HG03280 (cell line): ENCODE data around the gene HDAC4.

Experiments used
- ATAC-seq: cut with Tn5 transposase; IDR thresholded peaks from one replicate; pipeline ENCODE4 v1.9.1; 2021; ENCODE audit warnings: mild to moderate bottlenecking, moderate library complexity; ENCODE audit not compliant: unreplicated experiment

The HDAC4 gene

GRCh38 chr2:239064253-239064652, 336.6 kb downstream of the HDAC4 start:
- no peak for ATAC-seq

DNA sequence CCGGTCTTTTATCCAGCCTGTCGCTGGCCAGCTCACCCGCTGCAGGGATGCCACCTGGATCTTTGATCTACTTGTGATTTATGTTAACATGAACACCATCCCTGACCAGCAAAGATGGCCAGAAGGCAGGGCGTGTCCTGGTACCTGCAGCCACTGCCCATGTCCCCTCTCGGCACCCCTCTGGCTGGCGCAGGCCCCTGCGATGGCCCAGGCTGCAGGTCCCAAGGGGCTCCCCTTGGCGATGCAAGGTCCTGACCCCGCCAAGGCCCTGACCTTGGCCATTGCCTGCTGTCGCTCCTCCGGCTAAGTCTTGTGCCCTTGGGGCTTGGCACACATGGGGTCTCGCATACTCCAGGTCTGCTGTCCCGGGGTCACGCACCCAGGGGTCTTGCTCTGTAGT, 338.1 kb downstream of the HDAC4 start:
- ATAC-seq: no peak

DNA sequence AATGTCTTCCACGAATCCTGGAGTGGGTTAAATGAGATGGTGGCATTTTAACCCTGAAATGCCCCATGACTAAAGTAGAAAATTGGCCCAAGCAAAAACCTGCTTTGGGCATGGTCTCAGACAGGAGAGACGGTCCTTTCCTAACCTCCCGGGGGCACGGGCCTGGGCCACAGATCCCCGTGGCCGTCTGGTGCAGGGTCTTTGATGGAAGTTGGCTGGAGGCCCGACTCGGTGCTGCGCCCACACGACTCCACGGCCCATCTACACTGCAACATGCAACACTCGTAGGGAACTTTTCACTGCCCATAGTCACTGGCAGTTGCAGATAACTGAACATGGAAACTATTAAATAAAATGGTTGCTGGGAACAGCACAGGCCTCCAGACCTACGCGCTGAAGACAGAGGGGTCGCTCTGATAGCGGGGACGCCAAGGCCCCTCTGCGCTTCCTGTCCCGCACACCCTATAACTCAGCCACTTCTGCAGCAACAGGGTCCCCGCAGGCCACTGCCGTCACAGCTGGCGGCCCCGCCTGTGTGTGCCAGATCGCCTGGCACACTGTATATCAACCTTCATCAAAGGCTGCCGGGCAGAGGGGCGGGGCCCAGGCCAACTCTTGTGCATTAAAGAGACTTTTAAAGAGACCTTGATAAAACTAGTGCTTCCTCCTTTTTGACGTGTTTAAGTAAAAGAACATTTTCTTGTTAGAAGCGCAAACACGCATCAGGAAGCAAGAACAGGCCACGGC, 338.8 kb downstream of the HDAC4 start:
- ATAC-seq: no peak

GRCh38 chr2:239061121-239061666, 339.6 kb downstream of the HDAC4 start:
- no peak for ATAC-seq

GRCh38 chr2:239060676-239061075, 340.1 kb downstream of the HDAC4 start:
- ATAC-seq: no peak

GRCh38 chr2:239059854-239060253, 341.0 kb downstream of the HDAC4 start:
- ATAC-seq: no peak

DNA sequence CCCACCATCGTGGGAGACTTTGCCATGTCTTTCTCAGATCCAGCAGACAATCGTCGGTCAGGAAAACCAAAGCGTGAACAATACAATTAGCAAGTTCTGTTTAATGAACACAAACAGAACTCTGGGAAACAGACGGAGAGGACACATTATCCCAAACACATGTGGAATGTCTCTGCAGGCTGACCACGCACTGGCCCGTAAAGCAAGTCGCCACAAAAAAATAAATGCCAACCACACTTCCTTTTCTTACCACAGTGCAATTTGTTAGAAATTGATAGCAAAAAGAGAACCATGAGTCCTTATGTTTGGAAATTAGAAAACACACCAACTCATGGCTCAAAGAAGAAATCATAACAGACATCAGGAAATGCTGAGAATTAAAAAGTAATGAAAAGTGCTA, 342.1 kb downstream of the HDAC4 start:
- ATAC-seq: no peak

DNA sequence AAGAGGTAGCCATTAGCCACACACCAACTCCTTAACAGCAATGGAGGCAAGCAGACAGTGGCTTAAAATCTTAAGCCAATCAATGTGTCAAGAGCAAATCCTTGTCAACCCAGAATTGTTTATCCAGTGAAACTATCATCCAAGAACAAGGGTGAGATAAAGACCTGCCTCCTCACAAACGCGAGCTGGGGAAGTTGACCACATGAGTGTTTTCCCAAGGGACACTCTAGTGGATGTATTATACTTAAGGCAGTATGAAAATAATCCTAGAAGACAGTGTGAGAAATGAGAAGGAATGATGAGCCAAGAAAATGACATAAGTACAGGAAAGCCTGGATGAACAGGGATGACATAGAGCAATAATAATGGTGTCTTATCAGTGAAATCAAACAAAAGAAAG, 343.3 kb downstream of the HDAC4 start:
- no peak for ATAC-seq

- ATAC-seq: no peak
These were observed 344.2 kb downstream of the HDAC4 start for GRCh38 chr2:239056611-239057010.

GRCh38 chr2:239055756-239056493, 344.9 kb downstream of the HDAC4 start:
- no peak for ATAC-seq

- ATAC-seq: no peak
These were observed 345.9 kb downstream of the HDAC4 start for GRCh38 chr2:239054921-239055320.

DNA sequence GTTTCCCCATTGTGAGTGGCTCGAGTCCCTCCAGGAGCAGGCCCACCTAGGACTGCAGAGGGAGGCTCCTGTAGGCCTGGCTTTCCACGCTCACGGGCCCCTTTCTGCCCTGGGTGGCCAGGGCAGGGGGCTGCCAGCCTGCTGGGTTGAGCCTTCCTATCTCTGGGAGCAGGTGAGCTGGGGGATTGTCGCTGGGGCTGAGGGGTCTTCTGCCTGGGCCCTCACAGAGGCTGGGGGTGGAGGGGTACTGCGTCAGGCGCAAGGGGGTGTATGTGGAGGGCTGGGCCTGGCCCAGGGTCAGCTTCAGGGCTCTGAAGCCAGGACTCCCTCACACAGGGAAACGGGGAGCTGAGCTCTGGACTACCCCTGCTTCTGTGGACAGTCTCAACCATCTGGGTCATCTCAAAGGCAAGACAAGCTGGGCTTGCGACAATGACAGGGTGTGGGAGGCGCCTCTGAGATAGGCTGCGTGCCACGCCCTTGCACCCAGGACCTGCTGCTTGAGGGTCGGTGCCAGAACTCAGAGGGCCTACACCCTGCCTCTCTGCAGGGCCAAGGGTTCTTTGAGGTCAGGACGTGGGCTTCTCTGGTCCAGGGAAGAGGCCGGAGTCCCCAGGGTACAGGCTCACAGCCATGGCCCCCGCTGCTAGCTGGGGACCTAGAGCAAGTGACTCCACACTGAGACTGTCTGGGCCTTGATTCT, 346.9 kb downstream of the HDAC4 start:
- ATAC-seq: no peak

DNA sequence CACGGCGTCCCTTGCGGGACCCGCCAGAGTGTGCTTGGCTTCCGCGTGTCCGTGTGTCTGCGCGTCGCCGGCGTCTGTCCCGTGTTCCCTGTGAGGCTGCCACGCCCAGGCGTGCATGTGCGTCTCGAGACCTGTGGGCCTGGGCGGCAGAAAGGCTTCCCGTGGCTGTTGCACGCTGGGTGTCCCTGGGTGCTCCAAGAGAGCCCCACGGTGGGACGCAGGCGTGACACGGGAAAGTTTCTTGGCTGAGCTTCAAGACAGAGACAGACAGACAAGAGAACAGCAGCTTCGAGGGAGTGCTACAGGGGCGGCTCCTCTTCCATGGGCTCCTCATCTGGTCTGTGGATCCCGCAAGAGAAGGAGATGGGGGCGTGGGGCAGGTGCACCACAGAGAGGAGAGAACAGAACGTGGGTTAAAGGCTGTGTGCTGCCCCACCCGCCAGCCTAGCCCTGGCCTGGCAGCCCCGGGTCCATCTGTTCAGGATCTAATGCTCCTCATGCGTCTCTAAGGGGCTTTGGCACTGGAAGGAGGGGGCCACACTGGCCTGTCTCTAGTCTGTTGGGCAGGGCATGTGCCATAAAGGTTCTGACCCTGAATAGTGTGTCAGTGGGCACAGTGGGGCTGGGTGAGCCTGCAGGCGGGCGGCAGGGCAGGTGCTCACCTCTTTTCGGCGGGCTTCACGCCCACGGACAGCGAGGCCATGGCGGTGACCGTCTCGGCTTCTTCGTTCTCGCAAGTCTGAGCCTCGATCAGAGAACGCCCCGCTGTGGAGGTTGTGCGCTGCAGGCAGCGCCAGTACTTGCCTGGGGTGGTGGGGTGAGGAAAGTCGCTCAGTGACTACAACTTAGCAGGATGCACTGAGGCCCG, 347.8 kb downstream of the HDAC4 start:
- no peak for ATAC-seq

- ATAC-seq: no peak
These were observed 348.9 kb downstream of the HDAC4 start for GRCh38 chr2:239051891-239052445.

DNA sequence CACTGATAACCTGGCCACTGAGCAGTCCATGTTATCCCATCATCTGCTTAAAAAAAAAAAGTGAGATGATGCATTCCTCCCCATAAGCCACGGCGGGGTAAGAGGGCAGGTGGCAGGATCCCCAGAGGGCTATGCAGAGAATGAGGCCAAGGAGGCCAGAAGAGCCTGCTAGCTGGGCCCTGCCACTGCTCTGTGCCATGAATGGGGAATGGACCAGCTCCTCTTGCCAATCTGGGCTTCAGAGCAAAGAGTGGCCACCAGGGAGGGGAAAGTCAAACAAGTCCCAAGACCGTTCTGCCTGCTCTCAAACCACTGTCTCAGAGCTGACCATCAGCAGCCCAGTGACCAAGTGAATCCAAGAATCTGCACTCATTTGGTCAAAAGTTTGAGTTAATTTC, 350.6 kb downstream of the HDAC4 start:
- ATAC-seq: no peak

DNA sequence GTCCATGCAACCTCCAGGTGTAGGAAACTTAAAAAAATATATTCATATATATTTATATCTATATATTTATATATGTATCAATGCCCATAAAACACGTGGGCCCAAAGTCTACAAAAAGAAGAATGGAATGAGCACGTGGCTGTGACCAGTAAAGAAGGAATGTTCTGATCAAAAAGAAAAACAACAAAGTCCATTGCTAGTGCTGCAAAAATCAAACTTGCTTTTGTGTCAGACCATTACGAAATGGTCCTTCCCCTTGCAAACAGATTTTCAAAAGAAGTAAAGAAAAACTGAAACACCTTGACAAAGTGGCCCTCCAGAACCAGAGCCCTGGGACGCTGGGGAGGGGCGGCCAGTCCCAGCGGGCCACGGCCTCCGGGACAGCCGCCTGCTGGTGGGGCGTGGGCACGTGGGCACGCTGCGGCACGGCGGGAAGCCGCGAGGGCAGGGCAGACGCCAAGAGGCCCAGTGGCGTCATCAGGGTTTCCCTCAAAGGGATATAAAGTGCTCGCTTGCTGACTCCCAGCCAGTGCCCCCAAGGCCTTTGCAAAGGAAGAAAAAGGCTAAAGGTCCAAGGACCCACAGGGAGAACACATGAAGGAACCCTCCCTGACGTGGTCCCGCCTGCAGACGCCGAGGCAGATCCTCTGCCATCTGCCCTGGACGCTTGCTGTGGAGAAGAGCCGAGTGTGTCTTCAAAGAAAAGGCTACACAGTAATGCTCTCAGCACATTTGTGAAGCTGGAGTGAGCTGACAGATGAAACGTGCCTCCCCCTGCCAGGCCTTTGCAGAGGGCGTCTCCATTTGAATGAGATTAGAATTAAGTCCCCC, 351.2 kb downstream of the HDAC4 start:
- ATAC-seq: no peak

- ATAC-seq: no peak
These were observed 352.1 kb downstream of the HDAC4 start for GRCh38 chr2:239048736-239049135.

DNA sequence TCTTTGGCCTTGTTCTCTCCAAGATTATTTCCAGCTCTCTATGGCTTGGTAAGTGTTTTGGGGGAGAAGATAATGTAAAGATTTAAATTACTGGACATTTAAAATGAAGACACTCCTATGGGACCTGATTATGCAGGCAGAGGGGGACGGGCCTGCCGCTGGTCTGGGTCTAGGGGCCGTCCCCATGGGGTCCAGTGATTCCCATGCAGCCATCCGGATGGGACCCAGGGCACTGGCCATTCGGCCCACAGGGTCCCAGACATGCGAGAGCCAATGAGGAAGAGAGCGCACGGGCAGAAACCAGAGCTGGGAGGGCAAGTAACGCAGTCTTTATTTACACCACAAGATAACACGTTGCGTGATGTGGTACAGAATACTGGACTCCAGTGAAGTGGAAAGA, 353.0 kb downstream of the HDAC4 start:
- ATAC-seq: no peak

DNA sequence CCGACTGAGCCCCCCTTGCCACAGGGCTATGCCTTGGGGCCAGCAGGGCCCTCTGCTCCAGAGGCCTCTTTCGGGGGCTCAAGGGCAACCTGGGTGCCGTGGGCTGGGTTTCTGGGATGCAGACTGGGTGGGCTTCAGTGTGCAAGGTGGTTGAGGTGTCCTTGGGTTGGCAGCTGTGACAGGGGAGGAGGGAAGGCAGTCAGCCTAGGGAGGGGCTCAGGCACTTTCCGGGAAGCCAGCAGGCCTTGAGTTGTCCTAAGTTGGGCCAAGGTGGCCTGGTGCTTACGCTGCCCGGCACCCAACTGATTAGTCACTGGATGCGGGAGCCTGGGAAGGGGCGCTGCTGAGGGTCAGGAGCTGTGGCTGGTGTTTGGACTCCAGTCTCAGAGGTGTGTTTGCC, 353.4 kb downstream of the HDAC4 start:
- no peak for ATAC-seq
